Naive thymus-derived CD8-positive, alpha-beta T cell (primary cell): ENCODE data around the gene HS3ST2. TPM values are rescaled to one million over a fixed set of nuclear protein-coding genes. Genes with fewer than 3 reads are reported as not detected.

Experiments used
- ATAC-seq, 2 donors: fragments of 150-1000 bp; cut with Tn5 transposase in 1 of 2; sonication (Bioruptor Pico), chemical (Tn5 transposase) in 1 of 2; 1 replicate in 1 of 2; 2 replicates in 1 of 2; pipeline ENCODE4 v1.10.0; 2021; ENCODE audit warnings: mild to moderate bottlenecking in 2 of 2, moderate library complexity in 2 of 2
- POLR2A ChIA-PET: fragments of 350-600 bp; sonication (Branson Sonifier 250); formaldehyde crosslinking; loops from one replicate; lab custom pipeline; 2021; ENCODE audit warnings: antibody characterized with exemption; lab: Charles Lee
- DNase-seq, 10 donors: peaks; one replicate each; pipeline versions ENCODE4 v3.0.0 to v3.0.0-alpha.2; 2020 to 2022
- H3K27ac Mint-ChIP-seq, 10 donors: one replicate each; pipeline ENCODE4 v1.8.0; 2020 to 2022; ENCODE audit warnings: mild to moderate bottlenecking in 10 of 10, mixed read lengths in 10 of 10, moderate library complexity in 4 of 10, inconsistent platforms in 1 of 10
- H3K27me3 Mint-ChIP-seq, 5 donors: one replicate each; pipeline ENCODE4 v1.8.0; 2021 to 2022; ENCODE audit warnings: mixed read lengths in 5 of 5
- H3K36me3 Mint-ChIP-seq, 3 donors: one replicate each; pipeline ENCODE4 v1.8.0; 2020 to 2022; ENCODE audit warnings: mixed read lengths in 3 of 3, mild to moderate bottlenecking in 2 of 3, inconsistent platforms in 1 of 3
- H3K4me1 Mint-ChIP-seq, 4 donors: one replicate each; pipeline ENCODE4 v1.8.0; 2021 to 2022; ENCODE audit warnings: mixed read lengths in 4 of 4
- H3K4me3 Mint-ChIP-seq, 10 donors: one replicate each; pipeline ENCODE4 v1.8.0; 2020 to 2022; ENCODE audit warnings: mild to moderate bottlenecking in 10 of 10, mixed read lengths in 10 of 10, moderate library complexity in 6 of 10, inconsistent platforms in 1 of 10
- H3K9me3 Mint-ChIP-seq, 9 donors: one replicate each; pipeline ENCODE4 v1.8.0; 2020 to 2022; ENCODE audit warnings: mixed read lengths in 9 of 9, mild to moderate bottlenecking in 3 of 9, inconsistent platforms in 1 of 9, moderate library complexity in 1 of 9
- polyA plus RNA-seq, 3 donors: library from polyadenylated mRNA; unstranded; fragments of 300-500 nt; fragmentation: Illumina TruSeq; gene quantifications; one replicate each; pipeline ENCODE4 v1.2.3, GENCODE V29; 2021
- total RNA-seq, 8 experiments: library from RNA in 2 of 8; stranded (reverse) in 2 of 8; gene quantifications; one replicate each; pipeline ENCODE4 v1.2.3 and lab custom pipeline; 2021 to 2026

The HS3ST2 gene
- total RNA-seq (not detected), polyA plus RNA-seq (not detected), total RNA-seq (lab: John Stamatoyannopoulos, UW) (0 reads per million in 6 experiments)

DNA sequence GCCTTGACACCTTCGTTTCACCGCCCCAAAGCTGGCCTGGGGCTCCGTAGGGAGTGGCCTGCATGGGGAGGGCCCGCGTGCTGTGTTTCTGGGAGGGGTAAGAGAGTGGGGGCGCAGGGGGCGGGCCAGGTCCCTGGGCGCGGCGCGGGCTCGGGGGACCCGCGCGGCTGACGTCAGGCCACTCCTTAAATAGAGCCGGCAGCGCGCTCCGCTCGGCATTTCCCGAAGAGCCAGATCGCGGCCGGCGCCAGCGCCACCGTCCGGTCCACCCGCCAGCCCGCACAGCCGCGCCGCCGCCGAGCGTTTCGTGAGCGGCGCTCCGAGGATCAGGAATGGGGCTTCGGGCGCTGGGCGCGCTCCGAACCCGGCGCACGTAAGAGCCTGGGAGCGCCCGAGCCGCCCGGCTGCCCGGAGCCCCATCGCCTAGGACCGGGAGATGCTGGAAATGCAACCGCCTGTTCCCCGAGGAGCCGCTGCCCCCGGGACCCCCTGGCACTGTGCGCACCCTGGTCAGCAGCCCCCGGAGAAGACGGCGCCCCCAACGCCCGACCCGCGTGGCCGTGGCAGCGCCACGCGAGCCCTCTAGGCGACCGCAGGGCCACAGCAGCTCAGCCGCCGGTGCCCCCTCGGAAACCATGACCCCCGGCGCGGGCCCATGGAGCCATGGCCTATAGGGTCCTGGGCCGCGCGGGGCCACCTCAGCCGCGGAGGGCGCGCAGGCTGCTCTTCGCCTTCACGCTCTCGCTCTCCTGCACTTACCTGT is at the start of gene HS3ST2:
Gene HS3ST2 (plus strand): TSS at position 215 of the 763 bp plus-strand sequence. CDS start 449 bp downstream, at position 664.
- no peak within 1 kb of the TSS for H3K27ac Mint-ChIP-seq
- POLR2A ChIA-PET = no interaction called here
- peaks cover 0 to 2% (median 0%) of the 10 kb centered on the region in 4 donors for H3K4me1 Mint-ChIP-seq
- H3K36me3 Mint-ChIP-seq = no peaks in the 10 kb centered on the region
- peaks cover 20 to 57% (median 37%) of the 10 kb centered on the region in 5 donors for H3K27me3 Mint-ChIP-seq
- ATAC-seq (no peak), DNase-seq (no peak)
- no peaks in the 10 kb centered on the region for H3K9me3 Mint-ChIP-seq
- H3K4me3 Mint-ChIP-seq = no peak within 1 kb of the TSS

DNA sequence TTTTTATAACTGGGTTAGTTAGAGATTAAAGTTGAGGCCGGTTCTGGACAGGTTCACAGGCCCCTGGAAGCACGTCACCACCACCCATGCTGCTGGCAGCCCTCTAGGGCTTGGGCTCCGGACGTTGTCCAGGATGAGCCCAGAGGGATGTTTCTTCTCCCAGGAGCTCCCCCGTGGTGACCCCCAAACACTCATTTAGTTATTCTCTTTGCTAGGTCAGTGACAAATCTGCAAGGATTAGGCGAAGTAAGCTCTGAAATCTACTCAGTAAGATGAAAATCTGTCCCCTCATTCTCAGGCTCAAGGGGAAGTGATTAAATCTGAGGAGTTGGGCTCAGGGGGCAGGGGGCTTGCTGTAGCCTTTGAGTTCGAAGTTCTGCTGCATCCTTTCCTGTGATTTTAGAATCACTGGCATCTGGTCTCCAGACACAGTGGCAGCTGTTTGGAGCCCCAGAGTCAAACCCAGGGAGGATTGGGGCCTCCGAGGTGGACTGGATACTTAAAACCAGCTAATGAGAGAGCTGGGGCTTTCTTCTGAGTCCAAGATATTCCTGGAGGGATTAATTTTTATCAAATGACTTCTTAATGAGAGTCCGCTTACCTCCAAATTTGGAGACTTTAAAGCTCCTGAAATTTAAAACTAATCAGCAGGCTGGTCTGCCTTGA is 49.2 kb upstream of the HS3ST2 start:
- no peak for DNase-seq
- H3K4me1 Mint-ChIP-seq = no peaks in the 10 kb centered on the region
- peaks cover 13 to 24% (median 22%) of the 10 kb centered on the region in 5 donors for H3K27me3 Mint-ChIP-seq
- POLR2A ChIA-PET = no interaction called here
- no peak for ATAC-seq
- no peak overlapping the region for H3K27ac Mint-ChIP-seq
- no peaks in the 10 kb centered on the region for H3K36me3 Mint-ChIP-seq
- peaks cover 0 to 2% (median 0%) of the 10 kb centered on the region in 9 donors for H3K9me3 Mint-ChIP-seq
- no peak overlapping the region for H3K4me3 Mint-ChIP-seq

DNA sequence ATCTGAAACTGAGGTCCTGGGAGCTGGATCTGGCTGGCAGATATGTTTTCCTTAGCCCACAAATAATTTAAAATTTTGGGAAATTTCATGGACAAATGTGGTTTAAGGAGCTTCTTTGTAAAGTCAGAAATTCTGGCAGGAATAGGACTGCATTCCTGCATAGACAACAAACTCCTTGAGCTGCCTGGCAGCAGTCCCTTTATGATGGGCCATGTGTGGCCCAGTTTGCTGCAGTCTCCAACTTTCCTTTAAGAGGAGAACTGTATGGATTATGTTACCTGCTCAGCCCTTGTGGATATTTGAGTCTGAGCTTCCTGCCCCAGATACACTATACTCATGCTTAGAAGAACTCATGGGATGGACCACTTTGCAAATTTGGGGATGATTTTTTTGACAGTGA is 48.5 kb upstream of the HS3ST2 start:
- Mint-ChIP-seq H3K27ac (no peak overlapping the region), H3K4me3 (no peak overlapping the region), H3K27me3 (peaks cover 14 to 30% (median 26%) of the 10 kb centered on the region in 5 donors), H3K9me3 (peaks cover 0 to 2% (median 0%) of the 10 kb centered on the region in 9 donors), H3K4me1 (no peaks in the 10 kb centered on the region), H3K36me3 (no peaks in the 10 kb centered on the region)
- DNase-seq (no peak), ATAC-seq (no peak)
- POLR2A ChIA-PET = no interaction called here

DNA sequence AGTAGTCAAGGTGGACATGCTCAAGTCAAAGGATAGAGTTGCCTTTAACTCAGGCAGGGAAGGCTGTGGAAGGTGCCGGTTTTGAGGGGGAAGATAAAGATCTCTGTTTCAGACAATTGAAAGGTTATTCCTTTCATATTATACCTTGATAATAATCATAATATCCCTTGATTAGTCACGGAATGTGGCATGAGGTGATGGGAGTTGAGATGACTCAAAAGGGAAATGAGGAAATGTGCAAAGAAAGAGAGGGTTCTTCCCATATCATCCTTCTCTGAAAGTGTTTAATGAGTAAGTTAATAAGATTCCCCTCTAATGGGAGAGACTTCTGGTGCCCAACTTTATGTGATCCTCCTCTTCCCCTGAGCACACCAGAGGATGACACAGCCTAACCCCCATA is 43.1 kb upstream of the HS3ST2 start:
- DNase-seq (no peak), ATAC-seq (no peak)
- no peaks in the 10 kb centered on the region for H3K4me1 Mint-ChIP-seq
- H3K36me3 Mint-ChIP-seq = no peaks in the 10 kb centered on the region
- H3K9me3 Mint-ChIP-seq = peaks cover 0 to 2% (median 0%) of the 10 kb centered on the region in 9 donors
- no peak overlapping the region for H3K27ac Mint-ChIP-seq
- POLR2A ChIA-PET = no interaction called here
- H3K27me3 Mint-ChIP-seq = peaks cover 29 to 59% (median 52%) of the 10 kb centered on the region in 5 donors
- H3K4me3 Mint-ChIP-seq = no peak overlapping the region

DNA sequence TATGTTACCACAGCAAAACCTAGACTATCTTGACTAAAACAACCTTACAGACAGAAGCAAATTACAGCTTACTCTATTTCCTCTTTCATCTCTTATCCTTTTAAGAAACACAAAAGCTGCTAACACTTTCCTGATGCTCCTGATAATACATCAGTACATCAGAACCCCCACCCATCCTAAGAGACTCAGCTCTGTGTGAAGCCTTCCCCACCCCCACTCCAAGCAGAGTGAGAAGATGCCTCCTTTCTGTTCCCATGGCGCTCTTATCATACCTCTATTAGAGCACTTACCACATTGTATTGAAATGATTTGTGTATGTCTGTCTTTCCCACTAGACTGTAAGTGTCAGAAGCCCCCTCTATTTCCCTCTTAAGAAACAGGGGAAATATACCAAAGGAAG is 42.4 kb upstream of the HS3ST2 start:
- ATAC-seq (no peak), DNase-seq (no peak)
- POLR2A ChIA-PET = no interaction called here
- Mint-ChIP-seq H3K27ac (no peak overlapping the region), H3K9me3 (peaks cover 0 to 2% (median 0%) of the 10 kb centered on the region in 9 donors), H3K4me3 (no peak overlapping the region), H3K27me3 (peaks cover 29 to 66% (median 54%) of the 10 kb centered on the region in 5 donors), H3K36me3 (no peaks in the 10 kb centered on the region), H3K4me1 (no peaks in the 10 kb centered on the region)

DNA sequence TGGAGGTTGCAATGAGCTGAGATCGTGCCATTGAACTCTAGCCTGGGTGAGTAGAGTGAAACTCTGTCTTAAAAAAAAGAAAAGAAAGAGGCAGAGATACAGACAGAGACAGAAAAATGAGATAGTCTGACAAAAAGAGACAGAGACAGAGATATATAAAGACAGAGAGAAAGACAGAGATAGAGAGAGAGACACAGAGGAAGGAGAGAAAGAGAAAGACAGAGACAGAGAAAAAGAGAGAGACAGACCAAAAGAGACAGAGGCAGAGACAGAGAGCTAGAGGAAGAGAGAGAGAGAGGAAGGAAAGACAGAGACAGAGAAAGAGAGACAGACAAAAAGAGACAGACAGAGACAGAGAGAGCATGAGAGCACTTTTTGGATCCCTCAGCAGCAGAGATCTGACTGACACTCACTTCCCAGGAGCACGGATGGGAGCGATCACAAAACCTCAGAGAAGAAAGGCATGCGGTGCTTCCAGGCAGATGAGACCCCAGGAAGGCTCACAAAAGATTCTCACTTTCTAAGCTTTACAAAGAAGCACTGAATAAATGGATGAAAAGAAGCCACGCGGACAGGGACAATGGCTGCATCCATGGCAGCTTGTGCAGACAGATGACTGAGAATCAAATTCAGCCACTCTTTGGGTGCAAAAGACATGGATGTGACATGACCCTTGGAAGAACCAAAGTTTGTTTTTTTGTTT is 38.6 kb upstream of the HS3ST2 start:
- POLR2A ChIA-PET = no interaction called here
- H3K4me3 Mint-ChIP-seq = no peak overlapping the region
- no peaks in the 10 kb centered on the region for H3K4me1 Mint-ChIP-seq
- ATAC-seq (no peak), DNase-seq (no peak)
- no peak overlapping the region for H3K27ac Mint-ChIP-seq
- H3K36me3 Mint-ChIP-seq = peaks cover 0 to 4% (median 0%) of the 10 kb centered on the region in 3 donors
- no peaks in the 10 kb centered on the region for H3K9me3 Mint-ChIP-seq
- H3K27me3 Mint-ChIP-seq = peaks cover 17 to 59% (median 45%) of the 10 kb centered on the region in 5 donors

DNA sequence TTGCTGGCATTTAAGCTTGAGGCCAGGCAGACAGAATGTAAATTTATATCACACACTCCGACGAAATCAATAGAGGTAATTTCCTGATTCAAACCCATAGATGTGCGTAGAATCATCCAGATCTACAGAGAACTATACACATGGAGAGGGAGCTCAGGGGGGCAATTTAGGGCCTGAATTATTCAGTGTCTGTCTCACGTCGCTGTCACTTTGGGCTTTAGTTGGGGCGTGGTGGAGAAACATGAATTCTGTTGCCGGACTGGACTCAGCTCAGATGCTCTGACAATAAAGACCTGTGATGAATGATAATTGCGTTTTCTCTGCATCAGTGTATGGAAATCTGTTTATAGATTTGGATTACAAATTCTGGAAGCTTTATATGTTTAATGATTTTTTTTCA is 32.5 kb upstream of the HS3ST2 start:
- H3K27ac Mint-ChIP-seq = no peak overlapping the region
- H3K4me1 Mint-ChIP-seq = peaks cover 3 to 11% (median 5%) of the 10 kb centered on the region in 4 donors
- POLR2A ChIA-PET = no interaction called here
- no peak overlapping the region for H3K4me3 Mint-ChIP-seq
- ATAC-seq = no peak
- no peak for DNase-seq
- H3K9me3 Mint-ChIP-seq = no peaks in the 10 kb centered on the region
- peaks cover 0 to 24% (median 12%) of the 10 kb centered on the region in 5 donors for H3K27me3 Mint-ChIP-seq
- H3K36me3 Mint-ChIP-seq = peaks cover 0 to 4% (median 0%) of the 10 kb centered on the region in 3 donors

DNA sequence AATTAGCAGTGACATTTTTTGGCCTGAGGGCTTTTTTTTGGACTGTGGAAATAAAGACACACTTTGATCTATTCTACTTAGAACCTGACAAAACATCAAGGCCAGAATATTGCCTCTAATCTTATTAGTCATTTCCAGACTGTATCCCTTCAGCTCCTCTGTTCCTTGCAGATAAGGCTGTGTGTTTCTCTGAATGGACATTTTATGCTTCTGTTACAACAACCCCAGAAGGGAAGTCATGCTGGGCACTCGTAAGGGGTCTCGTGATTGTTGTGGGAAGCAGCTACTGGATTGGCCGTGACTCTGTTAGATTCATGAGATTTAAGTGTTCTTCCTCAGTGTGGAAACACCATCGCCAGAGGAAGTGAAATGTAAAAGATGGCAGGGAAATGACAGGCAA is 31.6 kb upstream of the HS3ST2 start:
- ATAC-seq (no peak), DNase-seq (no peak)
- no peaks in the 10 kb centered on the region for H3K9me3 Mint-ChIP-seq
- H3K4me1 Mint-ChIP-seq = peaks cover 3 to 11% (median 5%) of the 10 kb centered on the region in 4 donors
- peaks cover 0 to under 1% (median 0%) of the 10 kb centered on the region in 3 donors for H3K36me3 Mint-ChIP-seq
- no peak overlapping the region for H3K4me3 Mint-ChIP-seq
- peaks cover 0 to 16% (median 5%) of the 10 kb centered on the region in 5 donors for H3K27me3 Mint-ChIP-seq
- no peak overlapping the region for H3K27ac Mint-ChIP-seq
- POLR2A ChIA-PET = no interaction called here

DNA sequence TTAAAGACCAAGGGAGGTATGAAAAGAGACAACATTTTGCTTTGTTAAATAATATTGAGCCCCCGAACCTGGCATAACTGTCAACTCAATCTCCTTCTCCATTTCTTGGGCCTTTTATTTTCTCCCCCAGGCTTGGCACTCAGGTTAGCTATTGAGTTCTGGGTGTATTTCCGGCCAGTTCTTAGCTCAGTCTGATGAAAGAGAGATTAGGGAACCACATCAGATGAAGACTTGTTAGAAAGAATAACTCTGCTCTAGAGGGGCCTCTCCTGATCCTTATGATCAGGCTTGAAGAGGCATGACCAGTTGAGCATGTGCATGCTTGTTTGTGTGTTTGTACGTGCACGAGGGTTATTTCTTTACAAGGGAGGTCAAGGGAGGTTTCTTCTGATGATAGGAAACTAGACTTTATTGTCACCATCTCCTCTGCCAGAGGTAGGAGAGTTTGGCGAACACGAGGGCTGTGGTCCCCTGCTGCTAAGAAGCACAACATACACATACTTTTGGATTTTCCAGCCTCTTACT is 29.2 kb upstream of the HS3ST2 start:
- POLR2A ChIA-PET = no interaction called here
- H3K4me1 Mint-ChIP-seq = peaks cover 4 to 11% (median 7%) of the 10 kb centered on the region in 4 donors
- no peak overlapping the region for H3K27ac Mint-ChIP-seq
- H3K4me3 Mint-ChIP-seq = no peak overlapping the region
- ATAC-seq (no peak), DNase-seq (no peak)
- H3K27me3 Mint-ChIP-seq = peaks cover 1 to 10% (median 7%) of the 10 kb centered on the region in 5 donors
- no peaks in the 10 kb centered on the region for H3K36me3 Mint-ChIP-seq
- no peaks in the 10 kb centered on the region for H3K9me3 Mint-ChIP-seq

DNA sequence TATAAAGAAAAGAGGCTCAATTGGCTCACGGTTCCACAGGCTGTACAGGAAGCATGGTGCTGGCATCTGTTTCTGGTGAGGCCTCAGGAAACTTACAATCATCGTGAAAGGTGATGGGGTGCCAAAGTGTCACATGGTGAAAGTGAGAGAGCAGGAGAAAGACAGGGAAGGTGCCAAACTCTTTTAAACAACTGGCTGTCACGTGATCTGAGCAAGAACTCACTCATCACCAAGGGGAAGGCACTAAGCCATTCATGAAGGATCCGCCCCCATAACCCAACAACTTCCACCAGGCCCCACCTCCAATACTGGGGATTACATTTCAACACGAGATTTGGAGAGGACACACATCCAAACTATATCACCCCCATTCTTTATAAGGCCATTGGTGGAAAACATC is 28.4 kb upstream of the HS3ST2 start:
- H3K27ac Mint-ChIP-seq = no peak overlapping the region
- no peak for DNase-seq
- POLR2A ChIA-PET = no interaction called here

DNA sequence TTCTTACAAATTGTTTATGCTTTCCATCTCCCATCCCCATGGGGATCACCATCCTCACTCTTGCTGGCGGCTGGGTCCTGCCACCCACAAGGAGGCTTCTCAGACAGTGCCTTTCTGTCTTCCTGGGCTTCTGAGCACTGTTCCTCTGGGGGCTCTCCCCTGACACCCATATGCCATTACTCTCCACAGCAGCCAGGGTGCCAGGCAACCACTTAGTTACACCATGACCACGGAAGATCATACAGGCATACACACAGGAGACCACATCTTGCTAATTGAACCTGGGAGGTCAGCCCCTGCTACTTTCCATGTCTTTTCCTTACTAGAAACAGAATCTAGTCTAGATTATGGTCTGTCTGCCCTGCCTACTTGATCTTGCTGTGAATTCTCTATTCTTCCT is 27.7 kb upstream of the HS3ST2 start:
- Mint-ChIP-seq H3K27me3 (peaks cover 1 to 11% (median 7%) of the 10 kb centered on the region in 5 donors), H3K4me3 (no peak overlapping the region), H3K4me1 (peaks cover 4 to 11% (median 7%) of the 10 kb centered on the region in 4 donors), H3K9me3 (no peaks in the 10 kb centered on the region), H3K36me3 (no peaks in the 10 kb centered on the region), H3K27ac (no peak overlapping the region)
- DNase-seq = no peak
- ATAC-seq = no peak
- POLR2A ChIA-PET = no interaction called here

More for the DNA sequence above, 28.4 kb upstream of the HS3ST2 start:
- H3K9me3 Mint-ChIP-seq = no peaks in the 10 kb centered on the region
- no peak overlapping the region for H3K4me3 Mint-ChIP-seq
- no peaks in the 10 kb centered on the region for H3K36me3 Mint-ChIP-seq
- ATAC-seq = no peak
- peaks cover 1 to 10% (median 7%) of the 10 kb centered on the region in 5 donors for H3K27me3 Mint-ChIP-seq
- peaks cover 4 to 11% (median 7%) of the 10 kb centered on the region in 4 donors for H3K4me1 Mint-ChIP-seq

DNA sequence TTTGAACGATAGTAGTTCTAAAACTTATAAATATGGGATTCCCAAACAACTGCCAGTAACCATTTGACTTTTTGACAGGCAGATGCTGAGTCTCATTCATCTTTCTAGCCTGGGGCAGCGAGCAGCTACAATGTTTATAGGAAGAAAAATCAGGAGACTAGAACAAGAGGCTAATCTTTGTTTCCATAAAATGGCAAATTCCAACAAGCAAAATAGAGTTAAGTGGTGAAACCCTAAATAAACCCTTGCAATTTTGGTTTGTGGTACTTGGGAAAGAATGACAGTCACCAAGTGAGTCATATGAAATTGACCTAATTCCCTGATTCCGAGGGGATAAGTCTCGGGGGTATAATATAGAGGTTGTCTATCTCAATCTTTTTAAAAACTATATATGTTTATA is 27.3 kb upstream of the HS3ST2 start:
- H3K4me1 Mint-ChIP-seq = peaks cover 4 to 11% (median 7%) of the 10 kb centered on the region in 4 donors
- no peak for ATAC-seq

More for the DNA sequence above, 27.3 kb upstream of the HS3ST2 start:
- H3K27me3 Mint-ChIP-seq = peaks cover 1 to 14% (median 8%) of the 10 kb centered on the region in 5 donors
- POLR2A ChIA-PET = no interaction called here
- no peak overlapping the region for H3K27ac Mint-ChIP-seq
- H3K36me3 Mint-ChIP-seq = no peaks in the 10 kb centered on the region
- no peak overlapping the region for H3K4me3 Mint-ChIP-seq
- DNase-seq = no peak
- no peaks in the 10 kb centered on the region for H3K9me3 Mint-ChIP-seq
